ENCODE measurements around the gene GNG12.

DNA sequence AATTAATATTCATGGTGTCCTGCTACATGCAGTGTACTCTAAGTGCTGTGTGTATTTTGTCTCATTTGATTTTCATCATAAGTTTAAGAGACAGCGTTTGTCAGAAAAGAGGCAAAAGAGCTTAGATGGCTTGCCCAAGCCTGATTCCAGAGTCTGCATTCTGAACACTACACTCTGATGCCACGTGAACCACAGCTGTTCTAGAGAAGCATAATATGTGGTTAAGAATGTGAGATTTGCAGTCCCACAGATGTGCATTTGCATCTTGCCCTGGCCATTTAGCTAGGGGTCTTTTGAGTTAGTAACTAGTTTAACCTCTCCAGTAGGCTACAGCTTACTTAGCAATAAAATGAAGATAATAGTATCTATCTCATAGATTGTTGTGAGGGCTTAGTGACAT is 157.5 kb downstream of the GNG12 start:
- TF ChIP-seq, protein P1, sequence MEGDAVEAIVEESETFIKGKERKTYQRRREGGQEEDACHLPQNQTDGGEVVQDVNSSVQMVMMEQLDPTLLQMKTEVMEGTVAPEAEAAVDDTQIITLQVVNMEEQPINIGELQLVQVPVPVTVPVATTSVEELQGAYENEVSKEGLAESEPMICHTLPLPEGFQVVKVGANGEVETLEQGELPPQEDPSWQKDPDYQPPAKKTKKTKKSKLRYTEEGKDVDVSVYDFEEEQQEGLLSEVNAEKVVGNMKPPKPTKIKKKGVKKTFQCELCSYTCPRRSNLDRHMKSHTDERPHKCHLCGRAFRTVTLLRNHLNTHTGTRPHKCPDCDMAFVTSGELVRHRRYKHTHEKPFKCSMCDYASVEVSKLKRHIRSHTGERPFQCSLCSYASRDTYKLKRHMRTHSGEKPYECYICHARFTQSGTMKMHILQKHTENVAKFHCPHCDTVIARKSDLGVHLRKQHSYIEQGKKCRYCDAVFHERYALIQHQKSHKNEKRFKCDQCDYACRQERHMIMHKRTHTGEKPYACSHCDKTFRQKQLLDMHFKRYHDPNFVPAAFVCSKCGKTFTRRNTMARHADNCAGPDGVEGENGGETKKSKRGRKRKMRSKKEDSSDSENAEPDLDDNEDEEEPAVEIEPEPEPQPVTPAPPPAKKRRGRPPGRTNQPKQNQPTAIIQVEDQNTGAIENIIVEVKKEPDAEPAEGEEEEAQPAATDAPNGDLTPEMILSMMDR (IDR thresholded peaks at IDR 0.05) = no peak
- TF ChIP-seq, protein P2, sequence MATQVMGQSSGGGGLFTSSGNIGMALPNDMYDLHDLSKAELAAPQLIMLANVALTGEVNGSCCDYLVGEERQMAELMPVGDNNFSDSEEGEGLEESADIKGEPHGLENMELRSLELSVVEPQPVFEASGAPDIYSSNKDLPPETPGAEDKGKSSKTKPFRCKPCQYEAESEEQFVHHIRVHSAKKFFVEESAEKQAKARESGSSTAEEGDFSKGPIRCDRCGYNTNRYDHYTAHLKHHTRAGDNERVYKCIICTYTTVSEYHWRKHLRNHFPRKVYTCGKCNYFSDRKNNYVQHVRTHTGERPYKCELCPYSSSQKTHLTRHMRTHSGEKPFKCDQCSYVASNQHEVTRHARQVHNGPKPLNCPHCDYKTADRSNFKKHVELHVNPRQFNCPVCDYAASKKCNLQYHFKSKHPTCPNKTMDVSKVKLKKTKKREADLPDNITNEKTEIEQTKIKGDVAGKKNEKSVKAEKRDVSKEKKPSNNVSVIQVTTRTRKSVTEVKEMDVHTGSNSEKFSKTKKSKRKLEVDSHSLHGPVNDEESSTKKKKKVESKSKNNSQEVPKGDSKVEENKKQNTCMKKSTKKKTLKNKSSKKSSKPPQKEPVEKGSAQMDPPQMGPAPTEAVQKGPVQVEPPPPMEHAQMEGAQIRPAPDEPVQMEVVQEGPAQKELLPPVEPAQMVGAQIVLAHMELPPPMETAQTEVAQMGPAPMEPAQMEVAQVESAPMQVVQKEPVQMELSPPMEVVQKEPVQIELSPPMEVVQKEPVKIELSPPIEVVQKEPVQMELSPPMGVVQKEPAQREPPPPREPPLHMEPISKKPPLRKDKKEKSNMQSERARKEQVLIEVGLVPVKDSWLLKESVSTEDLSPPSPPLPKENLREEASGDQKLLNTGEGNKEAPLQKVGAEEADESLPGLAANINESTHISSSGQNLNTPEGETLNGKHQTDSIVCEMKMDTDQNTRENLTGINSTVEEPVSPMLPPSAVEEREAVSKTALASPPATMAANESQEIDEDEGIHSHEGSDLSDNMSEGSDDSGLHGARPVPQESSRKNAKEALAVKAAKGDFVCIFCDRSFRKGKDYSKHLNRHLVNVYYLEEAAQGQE (IDR thresholded peaks at IDR 0.05; ENCODE audit: insufficient read depth in 1 of 2, low read depth in 2 of 2, low read length in 1 of 2) = no peak
- TF ChIP-seq SIN3A (IDR thresholded peaks at IDR 0.05; ENCODE audit: borderline replicate concordance, insufficient read depth, low read depth, low read length) = no peak

All from Panc1 (cell line).